Loucy (cell line): ENCODE measurements around the gene MICU1.

ENCODE experiments used
- H2AFZ ChIP-seq: fragments of 200-600 bp; sonication (generic); 2 replicates; pipeline ENCODE4 v1.6.0; 2016; ENCODE audit warnings: antibody characterized with exemption, mild to moderate bottlenecking, low read length, moderate library complexity
- H3F3A ChIP-seq: fragments of 200-600 bp; 2 replicates; pipeline ENCODE4 v1.6.0; 2016; ENCODE audit warnings: antibody characterized with exemption, low read depth, mild to moderate bottlenecking
- H3K27me3 ChIP-seq: fragments of 200-600 bp; sonication (generic); 2 replicates; pipeline ENCODE4 v1.6.1; 2014; ENCODE audit warnings: low read length, mild to moderate bottlenecking; ENCODE audit not compliant: insufficient read depth, poor library complexity, severe bottlenecking
- H3K36me3 ChIP-seq: fragments of 200-600 bp; sonication (generic); 2 replicates; pipeline ENCODE4 v1.6.1; 2016; ENCODE audit warnings: low read length; ENCODE audit not compliant: insufficient read depth
- H3K4me1 ChIP-seq: fragments of 200-600 bp; sonication (generic); 2 replicates; pipeline ENCODE4 v1.5.1; 2014; ENCODE audit warnings: low read length, mild to moderate bottlenecking; ENCODE audit not compliant: insufficient read depth, poor library complexity, severe bottlenecking
- H3K4me2 ChIP-seq: fragments of 200-600 bp; sonication (generic); 2 replicates; pipeline ENCODE4 v1.6.0; 2014; ENCODE audit warnings: antibody characterized with exemption, low read length, low read depth, mild to moderate bottlenecking; ENCODE audit not compliant: poor library complexity, severe bottlenecking
- H3K4me3 ChIP-seq: fragments of 200-600 bp; sonication (generic); 2 replicates; pipeline ENCODE4 v1.5.1; 2014; ENCODE audit warnings: low read length, mild to moderate bottlenecking, mixed read lengths; ENCODE audit not compliant: poor library complexity, severe bottlenecking
- H3K79me2 ChIP-seq: fragments of 200-600 bp; sonication (generic); 2 replicates; pipeline ENCODE4 v1.6.1; 2014; ENCODE audit warnings: low read length; ENCODE audit not compliant: insufficient read depth
- H3K9ac ChIP-seq: fragments of 200-600 bp; sonication (generic); 2 replicates; pipeline ENCODE4 v1.6.0; 2014; ENCODE audit warnings: mild to moderate bottlenecking, low read depth, low read length, moderate library complexity; ENCODE audit not compliant: poor library complexity, severe bottlenecking
- H3K9me2 ChIP-seq: fragments of 200-600 bp; sonication (generic); replicated peaks from 2 replicates; pipeline ENCODE4 v1.6.1; 2016; ENCODE audit warnings: low read depth, low read length, mixed read lengths
- H3K9me3 ChIP-seq: fragments of 200-600 bp; sonication (generic); 2 replicates; pipeline ENCODE4 v1.6.1; 2014; ENCODE audit warnings: mild to moderate bottlenecking, antibody characterized with exemption, low read length, low read depth; ENCODE audit not compliant: insufficient read depth
- H4K20me1 ChIP-seq: fragments of 200-600 bp; sonication (generic); 2 replicates; pipeline ENCODE4 v1.6.0; 2014; ENCODE audit warnings: antibody characterized with exemption, low read length, mild to moderate bottlenecking; ENCODE audit not compliant: insufficient read depth, poor library complexity, severe bottlenecking
- EZH2phosphoT487 ChIP-seq: fragments of 200-600 bp; IDR thresholded peaks from 2 replicates; pipeline ENCODE4 v1.6.1; 2018; ENCODE audit warnings: antibody characterized with exemption, mild to moderate bottlenecking, moderate library complexity, borderline replicate concordance
- TF ChIP-seq, protein P1 (sequence below): fragments of 200-600 bp; sonication (generic); conservative IDR thresholded peaks from 2 replicates; pipeline ENCODE4 v1.5.1; 2014; ENCODE audit warnings: mild to moderate bottlenecking, antibody characterized with exemption, low read length

Gene MICU1

DNA sequence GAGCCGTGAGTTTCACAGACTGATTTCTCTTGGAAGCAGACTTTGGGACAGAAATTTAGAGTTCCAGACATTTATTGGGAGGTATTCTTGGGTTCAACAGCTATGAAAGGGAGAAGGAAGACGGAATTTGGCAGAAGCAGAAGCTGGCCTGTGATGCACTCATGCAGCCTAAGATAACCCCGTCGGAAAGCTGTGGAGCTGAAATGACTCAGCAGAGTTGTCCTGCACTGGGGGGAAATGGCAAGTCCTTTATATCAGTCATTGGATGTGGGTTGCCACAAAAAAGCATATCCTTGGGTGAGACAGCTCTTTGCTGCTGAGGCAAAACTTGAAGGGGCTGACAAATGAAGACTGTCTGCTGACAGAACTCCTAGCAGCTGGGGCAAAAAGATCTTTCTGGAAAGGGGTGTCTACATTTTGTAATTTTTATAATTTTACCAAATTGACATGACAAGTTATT, 11.5 kb upstream of the MICU1 start:
- Histone ChIP-seq H4K20me1 (no peaks in the 10 kb centered on the region), H3F3A (no peaks in the 10 kb centered on the region), H3K79me2 (no peaks in the 10 kb centered on the region), H3K27me3 (no peaks in the 10 kb centered on the region), H3K4me2 (no peak overlapping the region), H3K9me3 (no peaks in the 10 kb centered on the region), H3K36me3 (no peaks in the 10 kb centered on the region), H3K4me3 (no peak overlapping the region), H3K9me2 (no peaks in the 10 kb centered on the region), H3K9ac (no peak overlapping the region), H3K4me1 (no peaks in the 10 kb centered on the region), H2AFZ (no peak overlapping the region)
- no peak for TF ChIP-seq EZH2phosphoT487
- TF ChIP-seq, protein P1, sequence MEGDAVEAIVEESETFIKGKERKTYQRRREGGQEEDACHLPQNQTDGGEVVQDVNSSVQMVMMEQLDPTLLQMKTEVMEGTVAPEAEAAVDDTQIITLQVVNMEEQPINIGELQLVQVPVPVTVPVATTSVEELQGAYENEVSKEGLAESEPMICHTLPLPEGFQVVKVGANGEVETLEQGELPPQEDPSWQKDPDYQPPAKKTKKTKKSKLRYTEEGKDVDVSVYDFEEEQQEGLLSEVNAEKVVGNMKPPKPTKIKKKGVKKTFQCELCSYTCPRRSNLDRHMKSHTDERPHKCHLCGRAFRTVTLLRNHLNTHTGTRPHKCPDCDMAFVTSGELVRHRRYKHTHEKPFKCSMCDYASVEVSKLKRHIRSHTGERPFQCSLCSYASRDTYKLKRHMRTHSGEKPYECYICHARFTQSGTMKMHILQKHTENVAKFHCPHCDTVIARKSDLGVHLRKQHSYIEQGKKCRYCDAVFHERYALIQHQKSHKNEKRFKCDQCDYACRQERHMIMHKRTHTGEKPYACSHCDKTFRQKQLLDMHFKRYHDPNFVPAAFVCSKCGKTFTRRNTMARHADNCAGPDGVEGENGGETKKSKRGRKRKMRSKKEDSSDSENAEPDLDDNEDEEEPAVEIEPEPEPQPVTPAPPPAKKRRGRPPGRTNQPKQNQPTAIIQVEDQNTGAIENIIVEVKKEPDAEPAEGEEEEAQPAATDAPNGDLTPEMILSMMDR: no peak

DNA sequence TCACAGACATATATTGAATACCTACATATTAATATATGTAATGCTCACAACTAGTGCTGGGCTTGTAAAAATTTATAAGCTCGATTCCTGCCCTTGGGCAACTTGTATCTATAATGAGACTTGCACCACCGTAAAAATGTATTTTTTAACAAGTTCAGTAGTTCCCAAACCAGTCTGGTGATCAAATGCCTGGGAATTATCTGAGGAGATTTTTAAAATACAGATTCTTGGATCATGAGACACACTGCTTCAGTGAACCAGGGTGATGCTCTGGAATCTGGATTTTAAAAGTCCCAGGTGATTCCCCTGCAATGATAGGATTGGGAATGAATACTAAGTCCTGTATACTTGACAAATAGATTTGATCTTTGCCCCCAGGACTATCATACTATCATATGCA, 4.3 kb upstream of the MICU1 start:
- Histone ChIP-seq H3K9me2 (no peaks in the 10 kb centered on the region), H3K9me3 (no peaks in the 10 kb centered on the region), H3F3A (no peaks in the 10 kb centered on the region), H3K4me1 (peaks cover 9% of the 10 kb centered on the region), H3K79me2 (peaks cover 7% of the 10 kb centered on the region), H2AFZ (no peak overlapping the region), H3K4me3 (no peak overlapping the region), H3K36me3 (no peaks in the 10 kb centered on the region), H4K20me1 (no peaks in the 10 kb centered on the region), H3K4me2 (no peak overlapping the region), H3K9ac (no peak overlapping the region), H3K27me3 (no peaks in the 10 kb centered on the region)
- TF ChIP-seq, protein P1: no peak
- TF ChIP-seq EZH2phosphoT487: no peak

DNA sequence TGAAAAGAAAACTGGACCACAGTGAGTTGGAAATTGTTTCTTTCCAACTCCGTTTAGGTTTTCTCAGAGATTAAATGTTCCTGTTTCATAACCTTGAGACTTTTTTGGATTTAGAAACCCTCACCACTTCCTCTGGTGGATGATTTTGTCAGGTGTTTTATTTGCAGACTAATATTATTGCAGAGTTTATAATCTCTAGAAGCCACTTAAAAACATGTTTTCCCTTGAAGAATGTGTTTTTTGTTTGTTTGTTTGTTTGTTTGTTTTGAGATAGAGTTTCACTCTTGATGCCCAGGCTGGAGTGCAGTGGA, 520 bp upstream of the MICU1 start:
- TF ChIP-seq, protein P1: no peak
- TF ChIP-seq EZH2phosphoT487: no peak
- no peaks in the 10 kb centered on the region for H3K9me3 ChIP-seq
- H3K27me3 ChIP-seq: no peaks in the 10 kb centered on the region
- H3K36me3 ChIP-seq: no peaks in the 10 kb centered on the region
- peak overlapping the region; percentile 99 for H2AFZ ChIP-seq
- peak overlapping the region; percentile 98 for H3K4me3 ChIP-seq
- no peaks in the 10 kb centered on the region for H4K20me1 ChIP-seq
- peaks cover 21% of the 10 kb centered on the region for H3K4me1 ChIP-seq
- H3K9me2 ChIP-seq: no peaks in the 10 kb centered on the region
- H3K79me2 ChIP-seq: peaks cover 25% of the 10 kb centered on the region
- peak overlapping the region; percentile 84 for H3K4me2 ChIP-seq
- no peaks in the 10 kb centered on the region for H3F3A ChIP-seq
- H3K9ac ChIP-seq: peak overlapping the region; percentile 91
